MM.1S (cell line): ENCODE results near the gene ITPR3.

ENCODE experiments used
- DNase-seq: peaks from one replicate; pipeline ENCODE4 v3.0.0-alpha.2; 2015
- H2AFZ ChIP-seq: fragments of 300-600 bp; sonication (generic); 2 replicates; pipeline ENCODE4 v1.6.0; 2016; ENCODE audit warnings: antibody characterized with exemption, low read length
- H3F3A ChIP-seq: fragments of 300-600 bp; sonication (generic); 2 replicates; pipeline ENCODE4 v1.6.1; 2016; ENCODE audit warnings: mild to moderate bottlenecking, antibody characterized with exemption, low read length, moderate library complexity, mixed read lengths; ENCODE audit not compliant: insufficient read depth
- H3K27ac ChIP-seq: fragments of 300-600 bp; sonication (generic); 2 replicates; pipeline ENCODE4 v1.5.1; 2016; ENCODE audit warnings: mild to moderate bottlenecking, low read length
- H3K27me3 ChIP-seq: fragments of 300-600 bp; sonication (generic); replicated peaks from 2 replicates; pipeline ENCODE4 v1.6.0; 2016; ENCODE audit warnings: low read length; ENCODE audit not compliant: insufficient read depth
- H3K36me3 ChIP-seq: fragments of 300-600 bp; sonication (generic); replicated peaks from 2 replicates; pipeline ENCODE4 v1.6.1; 2016; ENCODE audit warnings: mild to moderate bottlenecking, low read length, mixed read lengths; ENCODE audit not compliant: insufficient read depth
- H3K4me1 ChIP-seq: fragments of 300-600 bp; sonication (generic); 2 replicates; pipeline ENCODE4 v1.6.1; 2016; ENCODE audit warnings: low read length, mixed read lengths
- H3K4me2 ChIP-seq: fragments of 300-600 bp; sonication (generic); 2 replicates; pipeline ENCODE4 v1.6.0; 2016; ENCODE audit warnings: low read depth, low read length
- H3K4me3 ChIP-seq: fragments of 300-600 bp; sonication (generic); 2 replicates; pipeline ENCODE4 v1.5.1; 2016; ENCODE audit warnings: low read length, mixed read lengths
- H3K79me2 ChIP-seq: fragments of 300-600 bp; sonication (generic); 2 replicates; pipeline ENCODE4 v1.6.1; 2016; ENCODE audit warnings: mixed run types, low read length, mixed read lengths
- H3K9ac ChIP-seq: fragments of 300-600 bp; sonication (generic); 2 replicates; pipeline ENCODE4 v1.6.1; 2016; ENCODE audit warnings: low read length, mixed read lengths
- H3K9me2 ChIP-seq: fragments of 300-600 bp; sonication (generic); replicated peaks from 2 replicates; pipeline ENCODE4 v1.6.1; 2016; ENCODE audit warnings: mild to moderate bottlenecking, low read length, mixed read lengths; ENCODE audit not compliant: insufficient read depth
- H3K9me3 ChIP-seq: fragments of 300-600 bp; sonication (generic); replicated peaks from 2 replicates; pipeline ENCODE4 v1.6.1; 2016; ENCODE audit warnings: mild to moderate bottlenecking, low read length, mixed read lengths; ENCODE audit not compliant: insufficient read depth
- H4K20me1 ChIP-seq: fragments of 300-600 bp; sonication (generic); 2 replicates; pipeline ENCODE4 v1.6.1; 2016; ENCODE audit warnings: mild to moderate bottlenecking, low read length, moderate library complexity, mixed read lengths; ENCODE audit not compliant: insufficient read depth
- EZH2 ChIP-seq: fragments of 300-600 bp; sonication (generic); optimal IDR thresholded peaks from 2 replicates; pipeline ENCODE3; 2017; ENCODE audit warnings: low read depth, mild to moderate bottlenecking, antibody characterized with exemption, low read length, mixed read lengths
- EZH2phosphoT487 ChIP-seq: fragments of 300-600 bp; sonication (generic); IDR thresholded peaks from 2 replicates; pipeline ENCODE4 v1.6.1; 2018; ENCODE audit warnings: antibody characterized with exemption, low read length
- TF ChIP-seq, protein P1 (sequence below): fragments of 300-600 bp; sonication (generic); IDR thresholded peaks from 2 replicates; pipeline ENCODE4 v1.5.1; 2016; ENCODE audit warnings: antibody characterized with exemption, low read length, mixed read lengths

ITPR3 gene

DNA sequence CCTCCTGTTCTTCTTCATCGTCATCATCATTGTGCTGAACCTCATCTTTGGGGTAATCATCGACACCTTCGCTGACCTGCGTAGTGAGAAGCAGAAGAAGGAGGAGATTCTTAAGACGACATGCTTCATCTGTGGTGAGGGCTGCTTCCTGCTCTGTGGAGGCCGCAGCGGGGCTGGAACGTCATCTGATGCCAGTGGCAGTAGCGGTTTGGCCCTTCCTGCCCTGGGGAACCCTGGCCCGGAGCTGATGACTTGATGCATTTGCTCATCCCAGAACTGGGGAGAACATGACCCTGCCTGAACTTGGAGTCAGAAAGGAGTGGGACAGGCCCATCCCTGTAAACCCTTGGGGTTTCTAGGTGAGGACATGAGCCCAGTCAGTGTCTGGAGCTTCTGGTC lies 71.6 kb downstream of the ITPR3 start:
- Histone ChIP-seq H3K9ac (no peak overlapping the region), H3K79me2 (no peaks in the 10 kb centered on the region)

DNA sequence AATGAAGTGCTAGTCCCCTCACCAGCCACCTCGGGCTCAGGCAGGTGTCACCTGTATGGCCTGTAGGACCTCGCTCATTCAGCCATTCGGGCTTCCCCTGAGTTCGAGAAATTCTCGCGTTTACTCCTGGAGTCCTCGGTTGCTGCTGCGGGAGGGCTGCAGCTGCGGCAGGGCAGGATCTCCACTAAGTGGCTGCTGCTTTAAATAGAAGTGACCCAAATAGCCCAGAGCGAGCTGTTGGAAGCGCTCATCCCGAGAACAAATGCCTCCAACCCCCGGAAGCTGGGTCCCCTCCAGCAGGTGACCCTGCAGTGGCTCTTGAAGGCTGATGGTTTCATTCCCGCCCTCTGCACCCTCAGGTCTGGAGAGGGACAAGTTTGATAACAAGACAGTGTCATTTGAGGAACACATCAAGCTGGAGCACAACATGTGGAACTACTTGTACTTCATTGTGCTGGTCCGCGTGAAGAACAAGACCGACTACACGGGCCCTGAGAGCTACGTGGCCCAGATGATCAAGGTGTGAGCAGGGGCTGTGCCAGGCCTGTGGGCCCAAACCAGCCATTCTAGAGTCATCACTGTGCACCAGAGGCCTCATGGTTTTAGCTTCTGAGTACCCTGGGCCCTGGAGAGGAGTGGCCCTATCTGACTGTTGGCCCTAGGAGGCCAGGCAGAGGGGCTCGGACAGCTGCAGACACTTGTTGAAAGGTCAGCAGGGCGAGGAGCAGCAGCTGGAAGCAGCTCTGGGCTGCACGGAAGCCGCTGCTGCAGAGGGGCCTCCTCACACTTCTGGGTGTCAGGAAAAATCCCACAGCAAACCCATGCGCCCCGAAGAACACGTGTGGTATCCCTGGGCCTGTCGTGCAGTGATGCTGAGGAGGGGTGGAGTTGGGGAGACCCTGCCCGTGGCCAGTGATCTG lies 72.3 kb downstream of the ITPR3 start:
- H3K9me2 ChIP-seq: no peaks in the 10 kb centered on the region
- no peaks in the 10 kb centered on the region for H4K20me1 ChIP-seq
- no peaks in the 10 kb centered on the region for H3K27me3 ChIP-seq
- no peaks in the 10 kb centered on the region for H3K9me3 ChIP-seq
- H3K79me2 ChIP-seq: no peaks in the 10 kb centered on the region
- TF ChIP-seq, protein P1, sequence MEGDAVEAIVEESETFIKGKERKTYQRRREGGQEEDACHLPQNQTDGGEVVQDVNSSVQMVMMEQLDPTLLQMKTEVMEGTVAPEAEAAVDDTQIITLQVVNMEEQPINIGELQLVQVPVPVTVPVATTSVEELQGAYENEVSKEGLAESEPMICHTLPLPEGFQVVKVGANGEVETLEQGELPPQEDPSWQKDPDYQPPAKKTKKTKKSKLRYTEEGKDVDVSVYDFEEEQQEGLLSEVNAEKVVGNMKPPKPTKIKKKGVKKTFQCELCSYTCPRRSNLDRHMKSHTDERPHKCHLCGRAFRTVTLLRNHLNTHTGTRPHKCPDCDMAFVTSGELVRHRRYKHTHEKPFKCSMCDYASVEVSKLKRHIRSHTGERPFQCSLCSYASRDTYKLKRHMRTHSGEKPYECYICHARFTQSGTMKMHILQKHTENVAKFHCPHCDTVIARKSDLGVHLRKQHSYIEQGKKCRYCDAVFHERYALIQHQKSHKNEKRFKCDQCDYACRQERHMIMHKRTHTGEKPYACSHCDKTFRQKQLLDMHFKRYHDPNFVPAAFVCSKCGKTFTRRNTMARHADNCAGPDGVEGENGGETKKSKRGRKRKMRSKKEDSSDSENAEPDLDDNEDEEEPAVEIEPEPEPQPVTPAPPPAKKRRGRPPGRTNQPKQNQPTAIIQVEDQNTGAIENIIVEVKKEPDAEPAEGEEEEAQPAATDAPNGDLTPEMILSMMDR: no peak
- no peak for TF ChIP-seq EZH2phosphoT487
- TF ChIP-seq EZH2: no peak
- H3K4me1 ChIP-seq: no peaks in the 10 kb centered on the region
- H2AFZ ChIP-seq: no peak overlapping the region
- H3K4me2 ChIP-seq: no peak overlapping the region
- H3F3A ChIP-seq: 0 out of 2 replicates have a peak, but pooled peaks cover 6% of the 10 kb centered on the region
- DNase-seq: no peak
- peaks cover 5% of the 10 kb centered on the region; the same call in 1 of the 2 replicates for H3K36me3 ChIP-seq
- H3K4me3 ChIP-seq: no peak overlapping the region
- no peak overlapping the region for H3K27ac ChIP-seq
- no peak overlapping the region for H3K9ac ChIP-seq

More for the DNA sequence above, 71.6 kb downstream of the ITPR3 start:
- Histone ChIP-seq H4K20me1 (no peaks in the 10 kb centered on the region), H3K27ac (no peak overlapping the region), H3K4me2 (no peak overlapping the region), H3K9me2 (no peaks in the 10 kb centered on the region), H3K36me3 (peaks cover 5% of the 10 kb centered on the region; the same call in 1 of the 2 replicates), H2AFZ (no peak overlapping the region), H3K9me3 (no peaks in the 10 kb centered on the region), H3F3A (0 out of 2 replicates have a peak, but pooled peaks cover 6% of the 10 kb centered on the region), H3K27me3 (no peaks in the 10 kb centered on the region), H3K4me1 (no peaks in the 10 kb centered on the region), H3K4me3 (no peak overlapping the region)
- DNase-seq: no peak
- no peak for TF ChIP-seq EZH2

DNA sequence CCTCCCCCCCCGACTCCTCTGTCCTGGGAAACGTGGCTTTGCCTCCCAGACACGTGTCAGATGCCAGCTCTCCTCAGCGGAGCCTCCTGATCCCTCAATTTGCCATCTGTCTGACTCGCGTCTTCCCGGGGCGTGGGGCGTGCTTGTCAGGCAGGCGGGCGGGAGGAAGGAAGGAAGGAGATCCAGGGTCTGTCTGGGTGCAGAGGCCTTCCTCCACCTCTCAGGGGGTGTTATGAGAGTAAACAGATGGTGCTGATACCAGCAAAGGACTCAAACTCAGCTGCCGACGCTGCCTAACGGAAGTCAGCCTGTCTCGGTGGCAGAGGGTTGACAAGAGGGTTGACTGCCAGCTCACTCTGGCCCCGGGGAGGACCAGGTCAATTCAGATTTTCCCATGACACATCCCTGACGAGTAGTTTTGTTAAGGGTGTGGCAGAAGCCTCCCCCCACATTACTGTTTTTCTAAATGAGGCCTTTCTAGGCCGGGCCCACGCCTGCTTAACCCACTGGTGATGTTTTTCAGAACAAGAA lies 73.3 kb downstream of the ITPR3 start:
- no peaks in the 10 kb centered on the region for H3K4me1 ChIP-seq
- H4K20me1 ChIP-seq: no peaks in the 10 kb centered on the region
- H2AFZ ChIP-seq: no peak overlapping the region
- no peak overlapping the region for H3K4me3 ChIP-seq
- no peak overlapping the region for H3K9ac ChIP-seq
- no peak overlapping the region for H3K4me2 ChIP-seq
- peaks cover 5% of the 10 kb centered on the region; the same call in 1 of the 2 replicates for H3K36me3 ChIP-seq
- no peaks in the 10 kb centered on the region for H3K9me3 ChIP-seq
- H3K79me2 ChIP-seq: no peaks in the 10 kb centered on the region
- TF ChIP-seq, protein P1: no peak
- TF ChIP-seq EZH2phosphoT487 (no peak), EZH2 (no peak)
- no peak for DNase-seq
- H3K9me2 ChIP-seq: no peaks in the 10 kb centered on the region
- 0 out of 2 replicates have a peak, but pooled peaks cover 6% of the 10 kb centered on the region for H3F3A ChIP-seq
- H3K27ac ChIP-seq: no peak overlapping the region
- H3K27me3 ChIP-seq: no peaks in the 10 kb centered on the region
